Gastrocnemius medialis (tissue), 4 donors: Measurements from ENCODE around the gene MERTK.

ENCODE experiments used
- POLR2A ChIP-seq, 2 donors: fragments of 450-650 bp; IDR thresholded peaks; one replicate each; pipeline ENCODE4 v1.6.1; 2017; ENCODE audit warnings: antibody characterized with exemption in 2 of 2, mild to moderate bottlenecking in 2 of 2, moderate library complexity in 2 of 2
- TF ChIP-seq, protein P1 (sequence below), 5 experiments: fragments of 450-650 bp in 3 of 5; fragments of 200-600 bp in 2 of 5; sonication (generic) in 2 of 5; IDR thresholded peaks in 4 of 5; conservative IDR thresholded peaks in 1 of 5; 1 replicate in 4 of 5; 2 replicates in 1 of 5; pipeline ENCODE4 v1.5.1; 2016 to 2019; ENCODE audit warnings: antibody characterized with exemption in 5 of 5, mild to moderate bottlenecking in 3 of 5, moderate library complexity in 3 of 5

DNA sequence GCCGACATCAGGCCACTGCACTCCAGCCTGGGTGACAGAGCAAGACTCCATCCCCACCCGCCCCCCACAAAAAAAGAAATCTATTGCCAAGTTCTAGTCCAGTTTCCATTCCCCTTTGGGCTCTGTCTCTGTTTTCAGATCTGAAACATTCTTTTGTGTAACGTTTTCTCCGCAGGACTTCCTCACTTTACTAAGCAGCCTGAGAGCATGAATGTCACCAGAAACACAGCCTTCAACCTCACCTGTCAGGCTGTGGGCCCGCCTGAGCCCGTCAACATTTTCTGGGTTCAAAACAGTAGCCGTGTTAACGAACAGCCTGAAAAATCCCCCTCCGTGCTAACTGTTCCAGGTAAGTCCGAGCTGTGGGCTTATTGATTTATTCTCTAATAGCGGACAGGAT lies 48.8 kb downstream of the MERTK start:
- TF ChIP-seq, protein P1, sequence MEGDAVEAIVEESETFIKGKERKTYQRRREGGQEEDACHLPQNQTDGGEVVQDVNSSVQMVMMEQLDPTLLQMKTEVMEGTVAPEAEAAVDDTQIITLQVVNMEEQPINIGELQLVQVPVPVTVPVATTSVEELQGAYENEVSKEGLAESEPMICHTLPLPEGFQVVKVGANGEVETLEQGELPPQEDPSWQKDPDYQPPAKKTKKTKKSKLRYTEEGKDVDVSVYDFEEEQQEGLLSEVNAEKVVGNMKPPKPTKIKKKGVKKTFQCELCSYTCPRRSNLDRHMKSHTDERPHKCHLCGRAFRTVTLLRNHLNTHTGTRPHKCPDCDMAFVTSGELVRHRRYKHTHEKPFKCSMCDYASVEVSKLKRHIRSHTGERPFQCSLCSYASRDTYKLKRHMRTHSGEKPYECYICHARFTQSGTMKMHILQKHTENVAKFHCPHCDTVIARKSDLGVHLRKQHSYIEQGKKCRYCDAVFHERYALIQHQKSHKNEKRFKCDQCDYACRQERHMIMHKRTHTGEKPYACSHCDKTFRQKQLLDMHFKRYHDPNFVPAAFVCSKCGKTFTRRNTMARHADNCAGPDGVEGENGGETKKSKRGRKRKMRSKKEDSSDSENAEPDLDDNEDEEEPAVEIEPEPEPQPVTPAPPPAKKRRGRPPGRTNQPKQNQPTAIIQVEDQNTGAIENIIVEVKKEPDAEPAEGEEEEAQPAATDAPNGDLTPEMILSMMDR (IDR thresholded peaks at IDR 0.05 in 4 of 5, conservative IDR thresholded peaks at IDR 0.05 in 1 of 5) = no peak
- no peak for TF ChIP-seq POLR2A (IDR thresholded peaks at IDR 0.05)
